PC-3 (cell line): ENCODE data around the gene ELMO2.

Source experiments
- CTCF ChIP-seq: fragments of 300-600 bp; sonication (generic); conservative IDR thresholded peaks from 2 replicates; pipeline ENCODE4 v1.5.1; 2017; ENCODE audit warnings: antibody characterized with exemption, low read depth, mild to moderate bottlenecking, low read length
- EZH2 ChIP-seq: fragments of 300-600 bp; sonication (generic); IDR thresholded peaks from one replicate; pipeline ENCODE4 v1.6.1; 2017; ENCODE audit warnings: antibody characterized with exemption, mild to moderate bottlenecking, low read length; ENCODE audit not compliant: unreplicated experiment
- EZH2phosphoT487 ChIP-seq: fragments of 300-600 bp; sonication (generic); IDR thresholded peaks from 2 replicates; pipeline ENCODE4 v1.6.1; 2018; ENCODE audit warnings: mild to moderate bottlenecking, antibody characterized with exemption, low read length, borderline replicate concordance

- TF ChIP-seq CTCF (no peak), EZH2 (no peak), EZH2phosphoT487 (no peak)
Observed at GRCh38 chr20:46388201-46388836, 18.1 kb downstream of the ELMO2 start.
